ENCODE measurements around the gene EID2.

DNA sequence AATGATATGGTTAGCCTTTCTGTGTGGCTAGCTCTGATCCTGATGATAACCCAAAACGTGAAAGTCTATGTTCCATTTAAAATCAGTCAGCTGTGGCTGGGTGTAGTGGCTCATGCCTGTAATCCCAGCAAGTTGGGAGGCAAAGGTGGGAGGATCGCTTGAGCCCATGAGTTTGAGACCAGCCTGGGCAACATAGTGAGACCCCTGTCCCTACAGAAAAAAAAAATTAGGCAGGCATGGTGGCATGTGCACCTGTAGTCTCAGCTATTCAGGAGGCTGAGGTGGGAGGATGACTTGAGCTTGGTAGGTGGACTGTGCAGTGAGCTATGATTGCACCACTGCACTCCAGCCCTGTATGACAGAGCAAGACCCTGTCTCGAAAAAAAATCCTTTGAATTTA, 6.2 kb downstream of the EID2 start:
- no peak for TF ChIP-seq POLR2A (IDR thresholded peaks at IDR 0.05)
- no peak for TF ChIP-seq EP300 (IDR thresholded peaks at IDR 0.05)

All from tibial nerve (tissue), 3 donors.